Measurements from ENCODE around the gene HSD3B7.

HSD3B7 gene

GRCh38 chr16:30980959-30981358, 4.0 kb upstream of the HSD3B7 start:
- Histone ChIP-seq H3K9me3 (ENCODE audit: control extremely low read depth in 1 of 5, control insufficient read depth in 4 of 5, insufficient read depth in 2 of 5, low read depth in 1 of 5, low read length in 4 of 5) (no peaks in the 10 kb centered on the region), H3K36me3 (ENCODE audit: control insufficient read depth in 4 of 4, insufficient read depth in 4 of 4, low read length in 3 of 4) (peaks cover 17 to 88% (median 62%) of the 10 kb centered on the region in 4 experiments), H3K27ac (ENCODE audit: insufficient read depth in 1 of 2, low read depth in 1 of 2, low read length in 2 of 2, poor library complexity in 1 of 2, severe bottlenecking in 2 of 2) (no peak overlapping the region), H3K4me1 (ENCODE audit: control extremely low read depth in 1 of 4, control insufficient read depth in 4 of 4, insufficient read depth in 4 of 4, low read length in 3 of 4) (peaks cover 0 to 21% (median 11%) of the 10 kb centered on the region in 4 experiments), H3K4me3 (ENCODE audit: control insufficient read depth in 1 of 7, extremely low read depth in 1 of 7, insufficient read depth in 4 of 7, low read depth in 2 of 7, low read length in 6 of 7) (no peak overlapping the region), H3K27me3 (replicated peaks in 2 of 5; ENCODE audit: control insufficient read depth in 4 of 5, insufficient read depth in 5 of 5, low read length in 4 of 5) (no peaks in the 10 kb centered on the region)
- POLR2A ChIA-PET: interaction anchor here (1.0 kb wide), 1 partner anchor 28 kb away, joined by 3 read pairs; no protein-coding TSS in a partner anchor
- no peak for DNase-seq
- CTCF ChIA-PET: interaction anchor here (1.0 to 5.4 kb wide), 5 partner anchors 13 to 402 kb away, joined by 3 to 40 read pairs (median 7); no protein-coding TSS in a partner anchor
- WGBS (ENCODE audit: insufficient coverage): 100% methylated on average over 14 of the region's 14 CpGs

- H3K36me3 ChIP-seq (ENCODE audit: control insufficient read depth in 4 of 4, insufficient read depth in 4 of 4, low read length in 3 of 4): peaks cover 12 to 75% (median 48%) of the 10 kb centered on the region in 4 experiments
Observed at GRCh38 chr16:30982548-30983288, 2.3 kb upstream of the HSD3B7 start.

GRCh38 chr16:30983289-30983889, 1.6 kb upstream of the HSD3B7 start:
- Histone ChIP-seq H3K4me1 (ENCODE audit: control extremely low read depth in 1 of 4, control insufficient read depth in 4 of 4, insufficient read depth in 4 of 4, low read length in 3 of 4) (peaks cover 0 to 21% (median 11%) of the 10 kb centered on the region in 4 experiments), H3K27me3 (replicated peaks in 2 of 5; ENCODE audit: control insufficient read depth in 4 of 5, insufficient read depth in 5 of 5, low read length in 4 of 5) (no peaks in the 10 kb centered on the region), H3K27ac (ENCODE audit: insufficient read depth in 1 of 2, low read depth in 1 of 2, low read length in 2 of 2, poor library complexity in 1 of 2, severe bottlenecking in 2 of 2) (no peak overlapping the region), H3K36me3 (ENCODE audit: control insufficient read depth in 4 of 4, insufficient read depth in 4 of 4, low read length in 3 of 4) (peaks cover 9 to 70% (median 46%) of the 10 kb centered on the region in 4 experiments), H3K9me3 (ENCODE audit: control extremely low read depth in 1 of 5, control insufficient read depth in 4 of 5, insufficient read depth in 2 of 5, low read depth in 1 of 5, low read length in 4 of 5) (no peaks in the 10 kb centered on the region), H3K4me3 (ENCODE audit: control insufficient read depth in 1 of 7, extremely low read depth in 1 of 7, insufficient read depth in 4 of 7, low read depth in 2 of 7, low read length in 6 of 7) (no peak overlapping the region)
- 93% methylated on average over 24 of the region's 25 CpGs for WGBS (ENCODE audit: insufficient coverage)
- CTCF ChIA-PET: interaction anchor here (0.7 to 5.4 kb wide), 18 partner anchors 8 to 883 kb away, joined by 3 to 40 read pairs (median 4); partner anchors contain the start of gene ZNF843
- POLR2A ChIA-PET: interaction anchor here (0.6 kb wide), 1 partner anchor 50 kb away, joined by 3 read pairs; the partner anchor contains the start of gene STX4
- DNase-seq: no peak

More at GRCh38 chr16:30982548-30983288, 2.3 kb upstream of the HSD3B7 start:
- Histone ChIP-seq H3K9me3 (ENCODE audit: control extremely low read depth in 1 of 5, control insufficient read depth in 4 of 5, insufficient read depth in 2 of 5, low read depth in 1 of 5, low read length in 4 of 5) (no peaks in the 10 kb centered on the region), H3K4me3 (ENCODE audit: control insufficient read depth in 1 of 7, extremely low read depth in 1 of 7, insufficient read depth in 4 of 7, low read depth in 2 of 7, low read length in 6 of 7) (no peak overlapping the region), H3K4me1 (ENCODE audit: control extremely low read depth in 1 of 4, control insufficient read depth in 4 of 4, insufficient read depth in 4 of 4, low read length in 3 of 4) (peaks cover 0 to 21% (median 11%) of the 10 kb centered on the region in 4 experiments), H3K27ac (ENCODE audit: insufficient read depth in 1 of 2, low read depth in 1 of 2, low read length in 2 of 2, poor library complexity in 1 of 2, severe bottlenecking in 2 of 2) (no peak overlapping the region), H3K27me3 (replicated peaks in 2 of 5; ENCODE audit: control insufficient read depth in 4 of 5, insufficient read depth in 5 of 5, low read length in 4 of 5) (no peaks in the 10 kb centered on the region)
- WGBS (ENCODE audit: insufficient coverage): 94% methylated on average over 16 of the region's 17 CpGs
- no peak for DNase-seq
- CTCF ChIA-PET: interaction anchor here (0.7 to 5.4 kb wide), 16 partner anchors 10 to 883 kb away, joined by 3 to 40 read pairs (median 3); partner anchors contain the start of gene ZNF843
- POLR2A ChIA-PET: interaction anchor here (0.6 kb wide), 1 partner anchor 50 kb away, joined by 3 read pairs; the partner anchor contains the start of gene STX4

- ChIA-PET POLR2A (interaction anchor here (1.0 kb wide), 2 partner anchors 14 to 475 kb away, joined by 3 read pairs; partner anchors contain the start of gene ARMC5), CTCF (interaction anchor here (0.6 to 5.4 kb wide), 25 partner anchors 9 to 459 kb away, joined by 3 to 40 read pairs (median 4); partner anchors contain the start of genes VKORC1 and ZNF843)
- Histone ChIP-seq H3K27me3 (replicated peaks in 2 of 5; ENCODE audit: control insufficient read depth in 4 of 5, insufficient read depth in 5 of 5, low read length in 4 of 5) (no peaks in the 10 kb centered on the region), H3K36me3 (ENCODE audit: control insufficient read depth in 4 of 4, insufficient read depth in 4 of 4, low read length in 3 of 4) (peaks cover 7 to 64% (median 43%) of the 10 kb centered on the region in 4 experiments), H3K9me3 (ENCODE audit: control extremely low read depth in 1 of 5, control insufficient read depth in 4 of 5, insufficient read depth in 2 of 5, low read depth in 1 of 5, low read length in 4 of 5) (no peaks in the 10 kb centered on the region), H3K27ac (ENCODE audit: insufficient read depth in 1 of 2, low read depth in 1 of 2, low read length in 2 of 2, poor library complexity in 1 of 2, severe bottlenecking in 2 of 2) (no peak overlapping the region), H3K4me1 (ENCODE audit: control extremely low read depth in 1 of 4, control insufficient read depth in 4 of 4, insufficient read depth in 4 of 4, low read length in 3 of 4) (peaks cover 0 to 21% (median 11%) of the 10 kb centered on the region in 4 experiments), H3K4me3 (ENCODE audit: control insufficient read depth in 1 of 7, extremely low read depth in 1 of 7, insufficient read depth in 4 of 7, low read depth in 2 of 7, low read length in 6 of 7) (no peak overlapping the region)
- peak in 2 of 3 donors; percentile 39 to 58 for DNase-seq
- 78% methylated on average over 10 of the region's 14 CpGs for WGBS (ENCODE audit: insufficient coverage)
Observed at GRCh38 chr16:30983898-30984610, 953 bp upstream of the HSD3B7 start.

GRCh38 chr16:30985401-30986128, 558 bp downstream of the HSD3B7 start:
- Histone ChIP-seq H3K36me3 (ENCODE audit: control insufficient read depth in 4 of 4, insufficient read depth in 4 of 4, low read length in 3 of 4) (peaks cover 7 to 50% (median 33%) of the 10 kb centered on the region in 4 experiments), H3K27me3 (replicated peaks in 2 of 5; ENCODE audit: control insufficient read depth in 4 of 5, insufficient read depth in 5 of 5, low read length in 4 of 5) (no peaks in the 10 kb centered on the region), H3K4me1 (ENCODE audit: control extremely low read depth in 1 of 4, control insufficient read depth in 4 of 4, insufficient read depth in 4 of 4, low read length in 3 of 4) (peaks cover 0 to 21% (median 11%) of the 10 kb centered on the region in 4 experiments), H3K9me3 (ENCODE audit: control extremely low read depth in 1 of 5, control insufficient read depth in 4 of 5, insufficient read depth in 2 of 5, low read depth in 1 of 5, low read length in 4 of 5) (no peaks in the 10 kb centered on the region), H3K4me3 (ENCODE audit: control insufficient read depth in 1 of 7, extremely low read depth in 1 of 7, insufficient read depth in 4 of 7, low read depth in 2 of 7, low read length in 6 of 7) (peak overlapping the region in 3 of 7 experiments; percentile 54 to 78 (median 65)), H3K27ac (ENCODE audit: insufficient read depth in 1 of 2, low read depth in 1 of 2, low read length in 2 of 2, poor library complexity in 1 of 2, severe bottlenecking in 2 of 2) (no peak overlapping the region)
- ChIA-PET CTCF (interaction anchor here (0.8 to 5.4 kb wide), 30 partner anchors 8 to 313 kb away, joined by 3 to 40 read pairs (median 4); partner anchors contain the start of genes STX4 and VKORC1), POLR2A (interaction anchor here (0.6 to 1.0 kb wide), 3 partner anchors 15 to 474 kb away, joined by 3 read pairs; partner anchors contain the start of genes ARMC5 and PHKG2)
- DNase-seq: peak in 2 of 3 donors; percentile 51 to 57
- 83% methylated on average over 14 of the region's 20 CpGs for WGBS (ENCODE audit: insufficient coverage)
